ENCODE results near the gene DNASE1.

DNA sequence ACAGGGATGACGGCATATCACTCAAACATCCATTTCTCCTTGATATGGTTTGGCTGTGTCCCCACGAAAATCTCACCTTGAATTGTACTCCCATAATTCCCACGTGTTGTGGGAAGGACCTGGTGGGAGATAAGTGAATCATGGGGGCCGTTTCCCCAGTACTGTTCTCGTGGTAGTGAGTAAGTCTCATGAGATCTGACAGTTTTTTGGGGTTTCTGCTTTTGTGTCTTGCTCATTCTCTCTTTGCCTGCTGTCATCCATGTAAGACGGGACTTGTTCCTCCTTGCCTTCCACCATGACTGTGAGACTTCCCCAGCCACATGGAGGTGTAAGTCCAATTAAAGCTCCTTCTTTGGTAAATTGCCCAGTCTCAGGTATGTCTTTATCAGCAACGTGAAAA, 32.5 kb downstream of the DNASE1 start:
- TF ChIP-seq POLR2A (IDR thresholded peaks at IDR 0.05; ENCODE audit: low read length) (no peak), FOSL2 (IDR thresholded peaks at IDR 0.05) (no peak), FOSL2 (CRISPR knock-in tag; IDR thresholded peaks at IDR 0.05) (no peak)
